HG03103 (cell line): ENCODE data around the gene CYP2D6.
"Not testable (repeated sequence)": the region's sequence is repeated elsewhere in the genome, so short reads cannot be mapped to it uniquely, and the experiment has no call there.

Source experiments
- ATAC-seq: cut with Tn5 transposase; IDR thresholded peaks from one replicate; pipeline ENCODE4 v1.9.1; 2021; ENCODE audit warnings: low read depth; ENCODE audit not compliant: unreplicated experiment

The CYP2D6 gene

DNA sequence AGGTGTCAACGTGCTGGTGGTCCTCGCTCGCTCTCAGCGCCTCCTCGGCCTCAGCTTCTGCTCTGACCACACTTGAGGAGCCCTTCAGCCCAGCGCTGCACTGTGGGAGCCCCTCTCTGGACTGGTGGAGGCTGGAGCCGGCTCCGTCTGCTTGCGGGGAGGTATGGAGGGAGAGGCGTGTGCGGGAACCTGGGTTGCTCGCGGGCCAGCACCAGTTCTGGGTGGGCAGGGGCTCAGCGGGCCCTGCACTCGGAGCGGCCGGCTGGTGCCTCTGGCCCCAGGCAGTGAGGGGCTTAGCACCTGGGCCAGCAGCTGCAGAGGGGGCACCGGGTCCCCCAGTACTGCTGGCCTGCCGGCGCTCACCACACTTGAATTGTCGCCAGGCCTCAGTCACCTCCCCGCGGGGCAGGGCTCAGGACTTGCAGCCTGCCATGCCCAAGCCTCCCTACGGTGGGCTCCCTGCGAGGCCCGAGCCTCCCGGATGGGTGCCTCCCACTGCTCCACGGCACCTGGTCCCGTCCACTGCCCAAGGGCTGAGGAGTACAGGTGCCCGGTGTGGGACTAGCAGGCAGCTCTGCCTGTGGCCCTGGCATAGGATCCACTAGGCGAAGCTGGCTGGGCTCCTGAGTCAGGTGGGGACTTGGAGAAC lies 7.6 kb upstream of the CYP2D6 start:
- no peak for ATAC-seq

DNA sequence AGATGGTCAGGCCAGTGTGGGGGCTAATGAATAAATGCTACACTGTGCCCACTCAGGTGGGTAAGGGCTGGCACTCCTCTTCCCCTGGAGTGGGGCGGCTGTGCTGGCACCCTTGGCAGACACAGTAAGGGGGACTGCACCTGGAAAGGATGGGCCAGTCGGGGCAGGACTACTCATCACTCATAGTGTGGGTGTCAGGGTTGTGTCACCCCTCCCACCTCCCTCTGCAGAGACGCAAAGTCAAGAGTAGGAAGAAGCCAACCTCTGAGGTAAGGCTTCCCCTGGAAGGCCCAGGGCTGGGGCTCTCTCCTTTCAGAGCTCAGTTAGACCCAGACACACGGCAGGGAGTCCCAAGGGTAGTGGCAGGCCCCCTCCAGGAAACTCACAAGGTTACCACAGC lies 5.1 kb upstream of the CYP2D6 start:
- not testable (repeated sequence) for ATAC-seq

GRCh38 chr22:42134100-42135020 lies 3.8 kb upstream of the CYP2D6 start:
- no peak for ATAC-seq

- no peak for ATAC-seq
These were observed 1.8 kb upstream of the CYP2D6 start for GRCh38 chr22:42132457-42132856.

GRCh38 chr22:42131562-42131961 lies 952 bp upstream of the CYP2D6 start:
- no peak for ATAC-seq

GRCh38 chr22:42130182-42130581 lies 428 bp downstream of the CYP2D6 start:
- ATAC-seq: not testable (repeated sequence)

DNA sequence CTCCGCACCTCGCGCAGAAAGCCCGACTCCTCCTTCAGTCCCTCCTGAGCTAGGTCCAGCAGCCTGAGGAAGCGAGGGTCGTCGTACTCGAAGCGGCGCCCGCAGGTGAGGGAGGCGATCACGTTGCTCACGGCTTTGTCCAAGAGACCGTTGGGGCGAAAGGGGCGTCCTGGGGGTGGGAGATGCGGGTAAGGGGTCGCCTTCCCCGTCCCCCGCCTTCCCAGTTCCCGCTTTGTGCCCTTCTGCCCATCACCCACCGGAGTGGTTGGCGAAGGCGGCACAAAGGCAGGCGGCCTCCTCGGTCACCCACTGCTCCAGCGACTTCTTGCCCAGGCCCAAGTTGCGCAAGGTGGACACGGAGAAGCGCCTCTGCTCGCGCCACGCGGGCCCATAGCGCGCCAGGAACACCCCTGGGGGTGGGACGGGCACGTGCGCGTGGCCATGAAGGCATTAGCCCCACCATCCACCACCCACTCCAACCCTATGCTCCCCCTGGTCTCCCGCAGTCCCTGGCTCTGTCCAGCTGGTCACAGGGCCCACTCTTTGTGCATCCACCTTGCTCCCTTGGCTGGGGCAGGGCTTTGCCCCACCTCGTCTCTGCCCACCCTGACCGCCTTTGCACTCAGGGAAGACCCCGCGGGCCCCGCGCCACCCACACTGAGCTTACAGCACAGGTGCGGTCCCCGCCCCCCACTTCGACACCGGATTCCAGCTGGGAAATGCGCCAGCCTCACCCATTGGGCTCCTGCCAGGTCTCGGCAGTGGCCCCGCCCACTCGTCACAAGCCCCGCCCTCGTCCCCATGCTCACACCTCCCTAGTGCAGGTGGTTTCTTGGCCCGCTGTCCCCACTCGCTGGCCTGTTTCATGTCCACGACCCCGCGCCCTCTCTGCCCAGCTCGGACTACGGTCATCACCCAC lies 1.6 kb downstream of the CYP2D6 start:
- not testable (repeated sequence) for ATAC-seq

GRCh38 chr22:42128007-42128406 lies 2.6 kb downstream of the CYP2D6 start:
- ATAC-seq: not testable (repeated sequence)

- ATAC-seq: no peak
These were observed 3.0 kb downstream of the CYP2D6 start for GRCh38 chr22:42127606-42128005.

GRCh38 chr22:42123529-42123928 lies 7.1 kb downstream of the CYP2D6 start:
- not testable (repeated sequence) for ATAC-seq

GRCh38 chr22:42120231-42121021 lies 10.2 kb downstream of the CYP2D6 start:
- ATAC-seq: not testable (repeated sequence)

- ATAC-seq: no peak
These were observed 13.7 kb downstream of the CYP2D6 start for GRCh38 chr22:42116848-42117424.

- ATAC-seq: not testable (repeated sequence)
These were observed 15.2 kb downstream of the CYP2D6 start for GRCh38 chr22:42115420-42115830.

DNA sequence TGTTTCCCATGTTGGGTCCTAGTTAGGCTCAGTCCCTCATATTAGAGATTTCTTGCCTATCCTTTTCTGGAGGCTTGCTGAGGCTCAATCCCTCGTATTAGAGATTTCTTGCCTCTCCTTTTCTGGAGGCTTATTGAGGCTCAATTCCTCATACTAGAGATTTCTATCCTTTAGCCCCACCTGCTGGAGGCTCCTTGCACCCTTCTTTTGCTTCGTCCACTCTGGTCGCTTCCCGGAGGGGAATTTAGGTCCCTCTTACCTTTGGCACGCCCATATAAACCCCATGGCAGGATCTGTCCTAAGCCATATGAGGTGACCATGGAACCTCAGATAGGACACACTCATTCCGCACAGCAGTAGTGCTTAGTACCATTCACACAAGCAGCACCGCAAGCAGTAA lies 15.9 kb downstream of the CYP2D6 start:
- no peak for ATAC-seq

DNA sequence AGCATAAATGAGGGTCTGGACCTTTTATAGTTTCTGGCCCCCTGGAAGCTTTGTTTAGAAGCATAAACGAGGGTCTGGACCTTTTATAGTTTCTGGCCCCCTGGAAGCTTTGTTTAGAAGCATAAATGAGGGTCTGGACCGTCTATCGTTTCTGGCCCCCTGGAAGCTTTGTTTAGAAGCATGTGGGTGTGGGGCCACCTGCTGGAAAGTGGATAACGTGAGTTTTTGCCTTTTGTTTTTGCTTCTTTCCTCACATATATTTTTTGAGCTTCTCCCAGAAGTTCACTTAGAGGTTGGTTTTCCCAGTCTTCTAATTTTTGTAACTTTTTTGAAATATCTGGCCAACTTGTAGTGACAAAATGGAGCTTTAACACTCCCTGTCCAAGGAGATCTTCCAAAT lies 17.8 kb downstream of the CYP2D6 start:
- not testable (repeated sequence) for ATAC-seq

- no peak for ATAC-seq
These were observed 18.8 kb downstream of the CYP2D6 start for GRCh38 chr22:42111798-42112197.

DNA sequence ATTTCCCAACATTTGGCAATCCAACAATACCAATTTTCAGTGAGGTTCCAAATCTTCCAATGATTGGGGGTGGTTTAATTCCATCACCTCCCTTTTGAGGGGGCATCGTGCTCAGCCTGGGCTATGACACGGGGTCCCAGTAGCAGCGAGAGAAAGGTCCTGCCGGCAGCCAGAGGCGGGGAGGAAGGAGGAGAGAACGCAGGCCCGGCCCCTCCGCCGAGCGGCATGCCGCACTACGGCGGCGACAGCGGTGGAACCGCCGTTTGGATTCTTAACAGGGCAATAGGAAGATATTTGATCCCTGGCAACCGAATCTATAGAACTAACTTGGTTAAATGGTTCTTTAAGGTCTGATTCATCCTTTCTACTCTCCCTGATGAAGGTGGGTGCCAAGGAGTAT lies 21.8 kb downstream of the CYP2D6 start:
- ATAC-seq: no peak

DNA sequence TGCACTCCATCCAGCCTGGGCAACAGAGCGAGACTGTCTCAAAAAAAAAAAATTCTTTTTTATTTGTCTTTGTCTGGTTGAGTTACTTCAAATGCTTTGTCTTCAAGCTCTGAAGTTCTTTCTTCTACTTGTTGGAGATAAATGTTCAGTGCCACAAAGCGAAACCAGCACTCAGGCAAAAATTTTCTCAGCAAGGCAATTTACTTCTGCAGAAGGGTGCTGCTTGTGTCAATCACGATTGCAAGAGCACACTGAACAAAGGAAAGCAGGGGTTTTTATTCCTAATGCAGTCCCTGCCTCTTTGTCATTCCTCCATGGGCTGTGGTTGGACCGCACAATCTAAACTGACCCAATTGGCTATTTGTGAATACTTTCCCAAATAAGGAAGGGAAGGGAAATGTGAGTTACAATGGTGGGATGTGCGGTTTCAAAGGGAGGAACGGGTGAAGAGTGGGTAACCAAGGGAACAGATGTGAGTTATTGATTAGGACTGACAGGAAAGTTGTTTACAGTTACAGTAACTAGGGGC lies 26.2 kb downstream of the CYP2D6 start:
- ATAC-seq: not testable (repeated sequence)

- no peak for ATAC-seq
These were observed 29.4 kb downstream of the CYP2D6 start for GRCh38 chr22:42101199-42101598.
